ENCODE measurements around the gene ZNF438.
"Not testable (repeated sequence)": the region's sequence is repeated elsewhere in the genome, so short reads cannot be mapped to it uniquely, and the experiment has no call there.

The ZNF438 gene

DNA sequence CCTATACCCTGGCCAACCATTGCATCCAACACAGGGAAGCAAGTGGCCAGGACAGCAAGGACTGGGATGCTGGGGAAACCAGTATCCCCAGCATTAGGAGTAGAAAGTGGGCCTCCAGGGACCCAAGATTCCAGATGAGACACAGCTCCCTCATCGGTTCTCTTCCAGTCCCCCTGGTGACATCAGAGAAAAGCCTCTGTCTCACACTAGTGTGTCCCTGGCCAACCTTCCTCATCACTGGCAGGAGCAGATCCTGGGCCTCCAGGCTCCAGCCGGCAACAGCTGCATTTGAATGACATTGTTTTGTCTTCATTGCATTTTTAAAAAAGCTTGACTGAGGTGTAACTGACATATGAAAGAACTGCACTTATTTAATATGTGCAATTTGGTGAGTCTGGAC lies 224.8 kb downstream of the ZNF438 start:
- no peak for DNase-seq (ENCODE audit: low read depth in 3 of 3)

DNA sequence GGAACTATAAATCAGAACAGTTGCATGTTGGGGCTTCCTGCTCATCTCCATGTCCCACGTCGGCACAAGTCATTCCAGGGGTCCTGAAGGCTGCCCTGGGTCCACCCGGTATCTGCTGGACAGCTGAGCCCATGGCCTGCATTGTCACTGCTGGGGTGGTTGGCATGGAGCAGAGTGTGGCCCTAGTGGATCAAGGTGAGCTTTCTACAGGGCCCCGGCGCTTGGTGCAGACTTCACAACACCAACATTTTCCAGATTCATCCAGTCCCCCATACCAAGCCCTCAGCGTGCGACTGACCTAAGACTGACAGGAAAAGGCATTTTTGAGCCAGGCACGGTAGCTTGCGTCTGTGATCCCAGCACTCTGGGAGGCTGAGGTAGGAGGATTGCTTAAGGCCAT lies 226.6 kb downstream of the ZNF438 start:
- DNase-seq (ENCODE audit: low read depth in 3 of 3) = no peak

DNA sequence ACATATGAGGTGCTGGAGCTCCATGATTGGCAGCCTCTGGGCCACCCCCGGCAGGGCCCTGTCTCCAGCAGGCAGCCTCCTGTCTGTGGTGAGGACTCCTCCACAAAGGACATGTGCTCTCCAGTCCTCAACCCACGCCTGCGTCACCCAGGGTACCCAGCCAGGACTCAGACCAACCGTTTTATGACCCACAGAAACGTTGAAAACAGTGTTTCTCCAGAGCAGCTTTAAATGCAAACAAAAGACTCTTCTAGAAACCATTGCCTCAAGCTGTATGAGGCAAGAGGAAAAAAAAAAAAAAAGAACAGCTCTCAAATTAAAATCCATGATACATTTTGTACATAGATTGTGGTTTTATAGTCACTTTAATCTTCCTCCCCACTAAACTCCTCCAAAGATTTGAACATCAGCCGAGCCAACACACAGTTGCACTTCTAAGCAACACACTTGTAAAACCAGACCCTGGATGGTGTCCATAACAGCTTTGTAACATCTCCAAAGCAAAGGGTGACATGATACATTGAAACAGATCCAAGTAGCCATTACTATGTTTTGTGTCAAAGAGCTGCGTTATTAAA lies 227.1 kb downstream of the ZNF438 start:
- DNase-seq (ENCODE audit: low read depth in 3 of 3) = no peak

GRCh38 chr10:30803892-30804322 lies 227.8 kb downstream of the ZNF438 start:
- DNase-seq (ENCODE audit: low read depth in 3 of 3) = no peak

DNA sequence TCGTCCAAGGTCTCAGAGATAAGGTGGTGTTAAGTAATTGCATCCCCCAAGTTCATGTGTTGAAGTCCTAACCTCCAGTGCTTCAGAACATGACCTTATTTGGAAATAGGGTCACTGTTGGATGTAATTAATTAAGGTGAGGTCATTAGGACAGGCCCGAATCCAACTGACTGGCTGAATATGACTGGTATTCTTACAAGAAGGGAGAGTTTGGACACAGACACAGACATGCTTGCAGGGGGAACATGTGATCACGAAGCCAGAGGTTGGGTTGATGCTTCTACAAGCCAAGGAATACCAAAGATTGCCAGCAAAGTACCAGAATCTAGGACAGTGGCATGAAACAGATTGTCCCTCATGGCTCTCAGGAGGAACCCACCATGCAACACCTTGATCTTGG lies 228.6 kb downstream of the ZNF438 start:
- DNase-seq (ENCODE audit: low read depth in 3 of 3) = no peak

DNA sequence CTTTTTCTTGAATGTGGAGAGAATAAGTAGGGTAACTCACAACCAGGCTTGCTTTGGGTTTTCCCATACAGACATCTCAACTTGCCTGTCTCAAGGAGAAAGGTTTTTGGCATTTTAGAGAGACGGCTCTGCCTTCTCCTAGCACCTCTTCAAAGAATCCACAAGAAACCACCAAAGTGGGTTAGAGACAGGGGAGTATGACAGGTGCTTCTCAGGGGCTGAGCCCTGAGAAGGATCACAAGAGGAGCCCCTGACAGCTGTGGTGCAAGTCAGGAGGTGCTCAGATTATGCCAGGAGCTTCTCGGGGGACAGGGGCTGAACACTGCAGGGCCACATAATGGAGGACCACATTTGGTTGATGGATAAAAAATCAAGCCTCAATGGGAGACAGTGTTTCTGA lies 231.3 kb downstream of the ZNF438 start:
- no peak for DNase-seq (ENCODE audit: low read depth in 3 of 3)

DNA sequence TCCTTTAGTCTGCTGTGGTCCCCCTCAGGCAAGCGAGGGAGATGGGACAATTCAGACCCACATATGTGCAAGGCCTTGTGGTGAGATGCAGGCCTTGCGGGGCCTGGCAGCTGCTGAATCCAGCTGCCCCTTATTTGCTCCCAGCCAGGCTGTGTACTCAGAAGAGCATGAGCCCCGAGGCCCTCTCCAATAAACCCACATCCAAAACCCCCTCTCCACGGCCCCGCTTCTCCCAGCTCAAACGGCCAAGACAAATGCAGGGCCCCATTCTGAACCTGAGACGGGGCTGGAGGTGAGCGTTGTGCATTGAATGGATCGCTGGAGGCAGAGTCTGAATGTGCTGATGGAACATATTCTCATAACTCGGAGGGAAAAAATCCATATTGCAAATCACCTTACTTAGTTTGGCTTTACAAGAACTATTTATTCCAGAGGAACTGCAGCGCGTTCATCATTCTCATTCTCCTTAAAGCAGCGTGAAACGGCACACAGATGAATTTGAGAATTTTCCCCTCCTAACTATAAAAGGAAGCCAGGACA lies 232.9 kb downstream of the ZNF438 start:
- no peak for DNase-seq (ENCODE audit: low read depth in 3 of 3)

DNA sequence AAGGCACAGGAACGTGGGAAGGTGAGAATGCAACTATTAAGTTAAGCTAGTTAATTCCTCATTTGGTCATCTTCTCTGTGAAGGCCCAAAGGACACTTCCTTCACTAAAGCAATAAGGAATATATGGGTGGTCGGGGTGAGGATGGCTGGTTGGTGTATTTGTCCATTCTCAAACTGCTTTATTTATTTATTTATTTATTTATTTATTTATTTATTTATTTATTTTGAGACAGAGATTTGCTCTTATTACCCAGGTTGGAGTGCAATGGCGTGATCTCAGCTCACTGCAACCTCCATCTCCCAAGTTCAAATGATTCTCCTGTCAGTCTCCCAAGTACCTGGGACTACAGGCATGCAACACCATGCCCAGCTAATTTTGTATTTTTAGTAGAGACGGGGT lies 236.6 kb downstream of the ZNF438 start:
- not testable (repeated sequence) for DNase-seq (ENCODE audit: low read depth in 3 of 3)

Measured in stimulated activated CD4-positive, alpha-beta T cell treated with anti-CD3 and anti-CD28 coated beads, TNF-alpha, amount 100 ng/mL, for 4 hours (primary cell).